ENCODE measurements around the gene ACOX1.

Gene ACOX1

GRCh38 chr17:75892556-75893224, 86.3 kb downstream of the ACOX1 start:
- no peak for DNase-seq (ENCODE audit: low spot score)

GRCh38 chr17:75891605-75892555, 87.1 kb downstream of the ACOX1 start:
- DNase-seq (ENCODE audit: low spot score), result no peak
